HG02870 (cell line): Measurements from ENCODE around the gene TMEM181.
"Not testable (repeated sequence)": the region's sequence is repeated elsewhere in the genome, so short reads cannot be mapped to it uniquely, and the experiment has no call there.

ENCODE experiments used
- ATAC-seq: cut with Tn5 transposase; IDR thresholded peaks from one replicate; pipeline ENCODE4 v1.9.1; 2021; ENCODE audit warnings: mild to moderate bottlenecking, moderate library complexity; ENCODE audit not compliant: unreplicated experiment

The TMEM181 gene

GRCh38 chr6:158620963-158621693 is 61.2 kb downstream of the TMEM181 start:
- ATAC-seq: no peak

GRCh38 chr6:158621694-158622544 is 62.0 kb downstream of the TMEM181 start:
- ATAC-seq: no peak

- no peak for ATAC-seq
These were observed 62.8 kb downstream of the TMEM181 start for GRCh38 chr6:158622545-158623190.

GRCh38 chr6:158624684-158625682 is 65.1 kb downstream of the TMEM181 start:
- no peak for ATAC-seq

GRCh38 chr6:158625881-158626305 is 66.0 kb downstream of the TMEM181 start:
- no peak for ATAC-seq

- ATAC-seq: no peak
These were observed 66.7 kb downstream of the TMEM181 start for GRCh38 chr6:158626360-158627167.

- ATAC-seq: no peak
These were observed 67.5 kb downstream of the TMEM181 start for GRCh38 chr6:158627168-158627939.

GRCh38 chr6:158627940-158628211 is 68.0 kb downstream of the TMEM181 start:
- no peak for ATAC-seq

GRCh38 chr6:158628542-158628941 is 68.7 kb downstream of the TMEM181 start:
- no peak for ATAC-seq

- no peak for ATAC-seq
These were observed 69.7 kb downstream of the TMEM181 start for GRCh38 chr6:158629367-158630221.

- ATAC-seq: no peak
These were observed 71.2 kb downstream of the TMEM181 start for GRCh38 chr6:158630938-158631616.

GRCh38 chr6:158631678-158632537 is 72.0 kb downstream of the TMEM181 start:
- ATAC-seq: no peak

- ATAC-seq: not testable (repeated sequence)
These were observed 72.7 kb downstream of the TMEM181 start for GRCh38 chr6:158632538-158633119.

- ATAC-seq: no peak
These were observed 73.2 kb downstream of the TMEM181 start for GRCh38 chr6:158633127-158633526.

GRCh38 chr6:158634695-158635426 is 75.0 kb downstream of the TMEM181 start:
- ATAC-seq: no peak
